GM19397 (cell line): ENCODE results near the gene RALGDS.
"Not testable (repeated sequence)": the region's sequence is repeated elsewhere in the genome, so short reads cannot be mapped to it uniquely, and the experiment has no call there.

ENCODE experiments used
- ATAC-seq: cut with Tn5 transposase; IDR thresholded peaks from one replicate; pipeline ENCODE4 v1.9.1; 2021; ENCODE audit warnings: mild to moderate bottlenecking, moderate library complexity; ENCODE audit not compliant: unreplicated experiment

RALGDS gene

DNA sequence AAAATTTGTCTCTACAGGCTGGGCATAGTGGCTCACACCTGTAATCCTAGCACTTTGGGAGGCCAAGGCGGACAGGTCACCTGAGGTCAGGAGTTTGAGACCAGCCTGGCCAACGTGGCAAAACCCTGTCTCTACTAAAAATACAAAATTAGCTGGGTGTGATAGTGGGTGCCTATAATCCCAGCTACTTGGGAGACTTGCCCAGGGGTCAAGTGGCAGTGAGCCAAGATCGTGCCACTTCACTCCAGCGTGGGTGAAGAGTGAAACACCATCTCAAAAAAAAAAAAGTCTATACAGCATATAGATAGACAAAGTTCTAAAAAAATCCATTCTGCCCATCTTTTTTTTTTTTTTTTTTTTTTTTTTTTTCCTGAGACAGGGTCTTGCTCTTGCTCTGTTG is 26.7 kb downstream of the RALGDS start:
- ATAC-seq, result not testable (repeated sequence)

DNA sequence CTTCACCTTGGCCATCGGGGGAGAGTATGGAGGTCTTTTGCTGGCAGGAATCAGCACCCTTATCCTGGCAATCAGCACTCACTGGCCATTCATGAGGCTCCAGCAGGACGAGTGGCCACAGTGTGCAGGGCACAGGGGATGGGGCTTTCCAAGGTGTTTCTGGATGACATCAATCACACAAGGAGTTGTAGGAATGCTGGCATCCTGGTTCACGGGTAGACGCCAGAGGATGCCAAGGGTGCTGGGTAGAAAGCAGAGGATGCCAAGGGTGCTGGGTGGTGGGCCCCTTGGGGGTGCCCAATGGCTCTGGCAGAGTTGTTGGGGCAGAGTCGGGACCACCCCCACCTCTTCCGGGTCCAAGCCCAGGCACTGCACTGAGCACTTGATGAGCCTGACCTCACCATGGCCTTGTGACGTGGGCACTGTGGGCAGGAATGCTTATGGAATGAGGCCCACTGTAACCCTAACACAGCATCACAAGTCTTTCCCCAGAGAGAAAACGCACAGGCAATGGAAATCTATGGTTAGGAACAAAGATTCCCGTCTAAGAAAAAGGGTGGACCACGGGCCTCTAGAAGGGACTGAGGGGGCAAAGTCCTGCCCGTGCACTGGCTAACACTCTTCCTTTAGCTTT is 30.2 kb downstream of the RALGDS start:
- no peak for ATAC-seq

DNA sequence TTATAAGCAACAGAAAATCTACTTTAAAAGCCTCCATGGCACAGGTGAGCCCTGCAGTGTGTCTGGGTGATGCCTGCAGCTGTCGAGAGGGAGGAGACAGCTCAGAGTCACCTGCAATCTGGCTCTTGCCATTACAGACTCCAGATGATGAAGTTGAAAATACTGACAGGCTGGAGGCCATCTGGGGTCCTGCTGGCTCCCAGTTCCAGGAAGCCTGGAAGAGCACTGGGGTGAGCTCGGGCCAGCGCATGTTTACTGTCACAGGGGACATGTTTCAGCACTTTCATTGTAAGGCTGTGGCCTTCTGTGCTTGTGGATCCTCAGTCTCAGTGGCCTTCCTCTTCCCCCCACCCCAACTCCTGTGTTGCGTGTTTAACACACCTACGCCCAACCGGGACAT is 30.9 kb downstream of the RALGDS start:
- no peak for ATAC-seq

DNA sequence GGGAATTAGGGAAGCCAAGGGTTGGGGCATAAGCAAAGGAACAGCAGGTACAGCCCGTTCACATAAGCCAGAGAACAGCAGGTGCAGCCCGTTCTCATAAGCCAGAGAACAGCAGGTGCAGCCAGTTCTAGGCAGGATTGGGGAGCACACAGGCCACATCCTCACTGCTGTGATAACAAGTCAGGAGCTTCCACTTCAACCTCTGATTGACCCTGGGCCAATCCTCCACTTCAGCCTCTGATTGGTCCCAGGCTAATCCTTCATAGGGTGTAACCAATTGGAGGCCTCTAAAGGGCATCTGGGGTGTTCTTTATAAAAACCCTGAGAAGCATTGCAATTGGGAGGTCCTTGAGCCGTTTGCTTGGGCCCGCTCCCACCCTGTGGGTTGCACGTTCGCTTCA is 31.8 kb downstream of the RALGDS start:
- ATAC-seq, result no peak

DNA sequence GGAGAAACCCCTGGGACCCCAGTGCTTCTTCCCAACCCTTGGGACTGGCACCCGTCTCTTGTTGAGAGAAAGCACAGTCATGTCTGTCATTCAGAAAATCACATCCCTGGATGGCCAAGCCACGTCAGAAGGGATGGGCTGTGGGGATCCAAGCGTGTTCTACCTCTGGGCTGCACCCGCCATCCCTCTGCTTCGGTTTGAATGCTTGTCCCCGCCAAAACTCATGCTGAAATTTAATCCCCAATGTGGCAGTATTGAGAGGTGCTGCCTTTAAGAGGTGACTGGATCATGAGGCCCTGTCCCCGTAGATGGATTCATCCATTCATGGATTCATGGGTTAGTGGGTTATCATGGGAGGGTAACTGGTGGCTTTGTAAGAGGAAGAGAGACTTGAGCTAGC is 32.3 kb downstream of the RALGDS start:
- no peak for ATAC-seq

DNA sequence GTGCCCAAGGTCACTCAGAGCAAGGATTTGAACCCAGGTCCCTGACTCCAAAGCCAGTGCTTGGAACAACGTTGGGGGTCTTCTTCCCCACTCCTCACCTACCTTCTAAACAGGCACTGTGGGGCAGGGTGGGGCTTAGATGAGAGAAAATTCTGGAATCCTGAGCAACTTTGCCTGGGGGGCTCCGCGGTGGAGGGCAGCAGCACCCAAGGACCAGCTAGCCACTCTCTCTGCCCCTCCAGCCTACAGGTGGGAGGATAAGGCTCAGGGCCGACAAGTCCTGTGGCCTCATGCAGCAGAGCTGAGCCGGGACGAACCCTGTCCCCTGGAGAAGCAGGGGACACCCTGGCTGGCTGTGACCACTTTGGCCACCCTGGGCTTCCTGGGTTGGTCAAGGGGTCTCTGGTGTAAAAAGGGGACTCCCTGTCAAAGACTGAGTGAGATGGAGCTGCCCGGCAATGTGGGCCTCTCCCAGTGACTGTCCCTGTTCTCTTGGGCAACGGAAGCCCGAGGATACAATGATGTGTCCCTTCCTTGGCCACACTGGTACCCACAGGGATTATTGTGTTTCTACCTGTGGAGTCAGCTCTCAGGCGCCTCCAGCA is 32.8 kb downstream of the RALGDS start:
- no peak for ATAC-seq

DNA sequence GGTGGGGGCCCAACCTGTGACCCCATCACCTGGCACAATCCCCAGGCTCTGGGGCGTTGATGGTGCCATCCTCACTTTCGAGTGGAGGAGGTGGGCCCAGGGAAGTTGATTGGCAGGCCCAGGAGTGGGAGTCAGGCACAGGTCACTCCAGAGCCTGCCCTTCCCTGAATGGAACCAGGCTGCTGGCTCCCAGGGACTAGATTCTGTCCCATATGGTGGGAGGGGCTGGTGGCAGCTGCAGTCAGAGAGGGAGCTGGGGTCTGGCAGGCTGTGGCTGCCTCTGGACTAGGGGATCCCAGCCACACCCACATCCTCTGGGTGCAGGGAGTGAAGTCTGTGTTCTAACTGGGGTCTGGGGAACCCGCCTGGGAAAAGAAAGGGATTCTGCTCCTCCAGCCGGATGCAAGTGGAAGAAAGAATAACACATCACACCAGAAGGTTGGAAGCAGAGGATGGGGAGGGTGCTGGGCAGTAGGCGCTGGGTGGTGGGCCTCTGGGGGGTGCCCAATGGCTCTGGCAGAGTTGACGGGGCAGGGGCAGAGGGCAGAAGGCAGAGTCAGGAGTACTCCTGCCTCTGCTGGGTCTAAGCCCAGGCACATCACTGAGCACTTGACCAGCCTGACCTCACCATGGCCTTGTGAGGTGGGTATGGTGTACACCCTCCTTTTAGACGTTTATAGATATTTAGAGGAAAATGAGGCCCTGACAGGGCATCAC is 33.5 kb downstream of the RALGDS start:
- ATAC-seq, result no peak

DNA sequence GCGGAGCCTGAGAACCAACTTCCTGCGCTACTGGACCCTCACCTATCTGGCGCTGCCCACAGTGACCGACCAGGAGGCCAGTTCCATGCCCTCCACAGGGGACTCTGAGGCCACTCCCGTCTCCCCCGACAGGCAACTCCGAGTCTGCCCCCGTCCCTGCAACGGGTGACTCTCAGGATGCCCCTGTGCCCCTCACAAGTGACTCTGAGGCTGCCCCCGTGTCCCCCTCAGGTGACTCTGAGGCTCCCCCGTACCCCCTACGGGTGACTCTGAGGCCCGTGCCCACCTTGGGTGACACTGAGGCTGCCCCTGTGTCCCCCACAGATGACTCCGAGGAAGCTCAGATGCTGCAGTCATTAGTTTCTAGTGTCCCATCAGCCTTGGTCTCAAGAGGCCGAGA is 34.1 kb downstream of the RALGDS start:
- no peak for ATAC-seq

DNA sequence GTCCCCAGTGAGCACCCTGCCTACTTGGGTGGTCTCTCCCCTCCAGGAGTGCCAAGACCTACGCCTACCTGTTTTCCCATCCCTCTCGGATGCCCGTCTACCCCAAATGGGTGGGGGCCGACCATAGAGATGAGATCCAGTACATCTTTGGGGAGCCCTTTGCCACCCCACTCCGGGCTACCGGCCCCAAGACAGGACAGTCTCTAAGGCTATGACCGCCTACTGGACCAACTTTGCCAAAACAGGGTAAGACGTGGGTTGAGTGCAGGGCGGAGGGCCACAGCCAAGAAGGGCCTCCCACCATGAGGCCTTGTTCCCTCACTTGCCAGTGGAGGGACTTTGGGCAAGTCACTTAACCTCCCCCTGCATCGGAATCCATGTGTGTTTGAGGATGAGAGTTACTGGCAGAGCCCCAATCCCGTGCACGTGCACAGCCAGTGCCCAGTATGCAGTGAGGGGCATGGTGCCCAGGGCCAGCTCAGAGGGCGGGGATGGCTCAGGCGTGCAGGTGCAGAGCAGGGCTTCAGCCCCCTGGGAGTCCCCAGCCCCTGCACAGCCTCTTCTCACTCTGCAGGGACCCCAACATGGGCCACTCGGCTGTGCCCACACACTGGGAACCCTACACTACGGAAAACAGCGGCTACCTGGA is 34.7 kb downstream of the RALGDS start:
- ATAC-seq, result not testable (repeated sequence)

DNA sequence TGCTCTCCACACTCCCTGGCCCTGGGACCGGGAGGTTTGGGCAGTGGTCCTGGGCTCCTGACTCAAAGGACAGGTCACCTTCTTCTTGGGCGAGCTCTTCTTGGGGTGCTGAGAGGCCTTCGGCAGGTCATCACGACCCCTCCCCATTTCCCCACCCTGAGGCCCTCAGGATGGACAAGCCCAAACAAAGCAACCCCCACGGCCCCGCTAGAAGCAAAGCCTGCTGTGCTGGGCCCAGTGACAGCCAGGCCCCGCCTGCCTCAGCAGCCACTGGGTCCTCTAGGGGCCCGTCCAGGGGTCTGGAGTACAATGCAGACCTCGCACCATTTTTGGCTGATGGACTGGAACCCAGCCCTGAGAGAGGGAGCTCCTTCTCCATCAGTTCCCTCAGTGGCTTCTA is 37.4 kb downstream of the RALGDS start:
- ATAC-seq, result not testable (repeated sequence)

DNA sequence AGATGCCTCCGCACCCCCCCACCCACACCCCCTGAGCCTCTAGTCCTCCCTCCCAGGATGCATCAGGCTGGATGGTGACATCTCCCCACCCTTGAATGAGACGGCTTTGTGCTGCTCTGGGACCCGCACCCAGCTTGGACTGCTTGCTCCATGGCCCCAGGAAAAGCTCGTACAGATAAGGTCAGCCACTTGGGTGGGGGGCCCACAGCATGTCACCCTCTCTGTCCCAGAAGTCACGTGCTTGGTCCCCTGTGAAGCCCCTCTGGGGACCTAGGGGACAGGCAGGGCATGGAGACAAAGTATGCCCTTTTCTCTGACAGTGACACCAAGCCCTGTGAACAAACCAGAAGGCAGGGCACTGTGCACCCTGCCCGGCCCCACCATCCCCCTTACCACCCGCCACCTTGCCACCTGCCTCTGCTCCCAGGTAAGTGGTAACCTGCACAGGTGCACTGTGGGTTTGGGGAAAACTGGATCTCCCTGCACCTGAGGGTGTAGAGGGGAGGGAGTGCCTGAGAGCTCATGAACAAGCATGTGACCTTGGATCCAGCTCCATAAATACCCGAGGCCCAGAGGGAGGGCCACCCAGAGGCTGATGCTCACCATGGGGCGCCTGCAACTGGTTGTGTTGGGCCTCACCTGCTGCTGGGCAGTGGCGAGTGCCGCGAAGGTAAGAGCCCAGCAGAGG is 38.9 kb downstream of the RALGDS start:
- not testable (repeated sequence) for ATAC-seq

DNA sequence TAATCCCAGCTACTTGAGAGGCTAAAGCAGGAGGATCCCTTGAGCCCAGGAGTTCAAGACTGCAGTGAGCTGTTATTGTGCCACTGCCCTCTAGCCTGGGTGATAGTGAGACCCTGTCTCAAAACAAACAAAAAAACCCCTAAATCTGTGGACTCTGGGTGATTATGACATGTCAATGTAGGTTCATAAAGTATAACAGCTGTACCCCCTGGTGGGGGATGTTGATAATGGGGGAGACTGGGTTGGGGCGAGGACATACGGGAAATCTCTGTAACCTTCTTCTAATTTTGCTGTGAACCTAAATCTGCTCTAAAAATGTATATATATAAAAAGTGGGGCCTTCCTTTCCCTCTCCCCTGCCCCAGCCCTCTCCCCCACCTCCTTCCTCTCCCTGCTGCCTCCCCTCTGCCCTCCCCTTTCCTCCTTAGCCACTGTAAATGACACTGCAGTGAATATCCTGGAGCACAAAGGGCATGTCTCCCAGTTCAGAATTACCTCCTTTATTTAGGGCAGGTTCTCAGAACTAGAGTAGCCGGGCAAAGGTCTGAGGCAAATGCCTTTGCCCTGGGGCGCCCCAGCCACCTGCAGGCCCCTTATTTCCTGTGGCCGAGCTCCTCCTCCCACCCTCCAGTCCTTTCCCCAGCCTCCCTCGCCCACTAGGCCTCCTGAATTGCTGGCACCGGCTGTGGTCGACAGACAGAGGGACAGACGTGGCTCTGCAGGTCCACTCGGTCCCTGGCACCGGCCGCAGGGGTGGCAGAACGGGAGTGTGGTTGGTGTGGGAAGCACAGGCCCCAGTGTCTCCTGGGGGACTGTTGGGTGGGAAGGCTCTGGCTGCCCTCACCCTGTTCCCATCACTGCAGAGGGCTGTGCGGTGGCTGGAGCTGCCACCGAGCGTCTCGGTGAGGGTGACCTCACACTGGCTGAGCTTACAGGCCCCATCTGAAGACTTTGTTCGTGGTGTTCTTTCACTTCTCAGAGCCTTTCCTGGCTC is 40.0 kb downstream of the RALGDS start:
- not testable (repeated sequence) for ATAC-seq

DNA sequence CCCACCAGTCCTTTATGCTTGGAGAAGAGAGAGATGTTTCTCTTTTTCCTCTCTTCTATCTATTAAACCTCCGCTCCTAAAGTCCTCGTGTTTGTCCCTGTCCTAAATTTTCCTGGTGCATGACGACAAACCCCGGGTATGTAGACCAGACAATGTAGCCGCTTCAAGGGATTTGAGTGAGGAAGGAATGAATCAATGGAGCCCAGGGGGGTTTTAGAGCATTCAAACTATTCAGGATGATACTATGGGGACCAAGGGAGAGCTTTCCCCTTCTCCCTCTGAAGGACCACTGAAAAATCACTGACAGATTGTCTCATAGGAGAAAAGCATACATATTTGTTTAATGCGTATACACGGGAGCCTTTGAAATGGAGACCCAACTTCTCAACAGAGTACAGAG is 40.9 kb downstream of the RALGDS start:
- no peak for ATAC-seq

DNA sequence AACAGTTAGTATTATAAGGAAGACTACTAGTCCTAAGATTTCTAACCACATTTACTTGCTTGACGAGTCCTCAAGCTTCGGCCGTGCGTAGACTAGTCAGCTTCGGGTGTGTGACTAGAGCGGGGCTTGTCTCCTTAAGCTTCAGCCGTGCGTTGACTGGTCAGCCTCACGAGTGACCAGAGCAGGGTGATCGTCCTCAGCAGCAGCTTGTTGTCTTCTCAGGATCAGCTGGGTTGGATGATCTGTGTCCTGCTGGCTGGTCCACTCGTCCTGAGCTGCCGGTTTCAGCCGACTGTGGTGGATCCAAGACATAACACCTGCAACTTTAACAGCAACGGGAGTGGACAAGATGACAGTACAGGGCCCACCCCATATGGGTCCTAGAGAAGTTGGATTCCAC is 42.6 kb downstream of the RALGDS start:
- no peak for ATAC-seq

DNA sequence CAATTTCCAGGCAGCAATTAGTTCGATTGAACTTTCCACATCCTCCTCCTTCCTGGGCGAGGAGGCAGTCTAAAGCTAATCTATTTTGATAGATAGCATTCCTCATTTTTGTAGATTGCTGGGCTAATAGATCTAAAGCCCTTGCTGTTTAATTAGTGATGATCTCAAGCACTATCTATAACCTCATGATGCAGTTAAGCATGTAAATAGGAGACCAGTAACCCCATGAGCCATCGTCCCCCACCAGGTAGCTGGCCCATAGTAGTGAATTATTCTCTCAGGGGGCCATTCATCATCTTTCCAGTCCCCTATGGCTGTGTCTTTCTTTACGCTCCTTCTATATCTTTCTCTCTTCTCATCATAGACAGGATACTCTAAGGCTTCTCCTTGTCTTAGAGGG is 44.3 kb downstream of the RALGDS start:
- ATAC-seq, result no peak

DNA sequence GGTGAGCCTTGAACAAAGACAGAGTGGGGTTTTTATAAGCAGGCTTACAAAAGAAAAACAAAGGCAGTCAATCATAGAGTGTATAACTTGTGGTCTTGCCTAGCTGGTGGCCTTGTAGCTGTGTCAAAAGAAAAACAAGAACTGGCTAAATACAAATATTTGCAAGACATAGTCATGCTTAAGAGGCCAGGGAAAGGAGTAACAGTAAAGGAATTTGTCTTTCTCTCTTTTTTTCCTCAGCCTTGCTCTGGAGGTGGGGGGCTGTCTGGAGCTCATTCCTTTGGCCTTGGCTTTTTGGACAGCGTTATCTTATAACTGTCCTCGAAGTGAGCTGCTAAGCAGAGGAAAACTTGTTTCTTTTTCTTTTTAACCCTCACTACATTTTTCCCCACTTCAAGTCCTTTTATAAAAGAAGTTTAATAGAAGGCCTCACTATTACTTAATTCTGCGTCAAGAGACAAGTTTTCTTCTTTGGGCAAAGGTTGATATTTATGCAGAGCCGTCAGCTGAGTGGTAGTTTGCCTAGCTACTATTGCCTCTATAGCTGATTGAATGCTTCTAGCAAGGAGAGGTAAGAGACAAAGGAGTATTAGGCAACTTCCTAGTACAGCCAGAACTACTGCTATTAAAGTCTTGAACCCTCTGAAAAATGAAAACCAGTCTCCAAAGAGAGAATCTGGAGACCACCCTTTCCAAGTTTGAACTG is 45.0 kb downstream of the RALGDS start:
- ATAC-seq, result no peak

DNA sequence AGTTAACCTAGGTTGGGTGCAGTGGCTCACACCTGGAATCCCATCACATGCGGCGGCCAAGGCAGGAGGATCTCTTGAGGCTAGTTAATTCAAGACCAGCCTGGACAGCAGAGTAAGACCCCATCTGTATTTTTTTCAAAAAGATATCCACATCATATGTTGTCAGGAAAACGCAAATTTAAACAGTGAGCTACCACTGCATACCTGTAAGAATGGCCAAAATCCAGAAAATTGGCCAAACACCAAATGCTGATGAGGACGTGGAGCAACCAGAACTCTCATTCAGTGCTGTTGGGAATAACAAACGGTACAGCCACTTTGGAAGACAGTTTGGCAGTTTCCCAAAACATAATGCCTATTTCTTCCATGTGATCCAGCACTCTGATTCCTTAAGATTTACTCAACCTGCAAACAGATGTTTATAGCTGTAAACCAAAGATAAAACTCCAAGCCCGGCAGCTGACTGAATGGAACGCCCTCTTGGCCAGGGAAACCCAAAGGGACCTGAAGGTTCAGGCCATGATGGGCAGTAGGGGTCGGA is 46.9 kb downstream of the RALGDS start:
- no peak for ATAC-seq

DNA sequence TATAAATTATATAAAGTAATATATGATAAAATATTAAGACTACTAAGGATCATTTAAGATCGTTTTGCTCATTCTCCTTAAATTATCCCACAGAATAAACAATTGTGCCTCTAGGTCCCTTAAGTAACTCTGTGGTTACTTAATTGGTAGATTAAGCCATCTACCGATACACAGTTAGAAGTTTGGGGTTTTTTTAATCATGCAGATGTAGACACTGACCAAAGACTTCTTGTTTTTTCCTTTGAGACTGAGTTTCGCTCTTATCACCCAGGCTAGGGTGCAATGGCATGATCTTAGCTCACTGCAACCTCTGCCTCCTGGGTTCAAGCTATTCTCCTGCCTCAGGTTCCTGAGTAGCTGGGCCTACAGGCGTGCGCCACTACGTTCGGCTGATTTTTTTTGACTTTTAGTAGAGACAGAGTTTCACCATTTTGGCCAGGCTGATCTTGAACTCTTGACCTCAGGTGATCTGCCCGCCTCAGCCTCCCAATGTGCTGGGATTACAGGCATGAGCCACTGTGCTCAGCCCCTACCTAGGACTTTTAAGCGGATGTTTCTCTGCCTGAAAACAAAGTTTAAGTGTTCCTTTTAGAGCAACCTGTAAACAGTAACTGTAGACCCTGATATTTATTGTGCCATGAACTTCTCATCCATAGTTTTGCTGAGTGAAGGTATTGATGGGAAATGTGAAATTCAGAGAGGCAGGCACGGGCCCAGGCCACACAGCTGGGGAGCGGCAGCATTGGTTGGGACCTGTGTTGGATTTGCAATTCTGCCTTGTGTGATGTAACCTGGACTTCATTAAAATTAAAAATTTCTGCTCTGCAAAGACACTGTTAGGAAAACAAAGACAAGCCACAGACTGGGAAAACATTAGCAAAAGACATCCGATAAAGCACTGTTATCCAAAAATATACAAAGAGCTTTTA is 47.7 kb downstream of the RALGDS start:
- ATAC-seq, result no peak
